Epithelial cell of esophagus (primary cell): ENCODE results near the gene VPS18.

Experiments used
- DNase-seq: peaks from one replicate; pipeline ENCODE4 v3.0.0; 2010; ENCODE audit warnings: low read depth
- H3K4me3 ChIP-seq: 2 replicates; pipeline ENCODE4 v1.5.1; 2011; ENCODE audit warnings: mild to moderate bottlenecking, low read length, control low read depth
- TF ChIP-seq, protein P1 (sequence below): IDR thresholded peaks from 2 replicates; pipeline ENCODE4 v1.5.1; 2011; ENCODE audit warnings: low read depth, mild to moderate bottlenecking, low read length, control low read depth, inconsistent platforms; ENCODE audit not compliant: insufficient read depth; ENCODE audit errors: missing control alignments

Gene VPS18

DNA sequence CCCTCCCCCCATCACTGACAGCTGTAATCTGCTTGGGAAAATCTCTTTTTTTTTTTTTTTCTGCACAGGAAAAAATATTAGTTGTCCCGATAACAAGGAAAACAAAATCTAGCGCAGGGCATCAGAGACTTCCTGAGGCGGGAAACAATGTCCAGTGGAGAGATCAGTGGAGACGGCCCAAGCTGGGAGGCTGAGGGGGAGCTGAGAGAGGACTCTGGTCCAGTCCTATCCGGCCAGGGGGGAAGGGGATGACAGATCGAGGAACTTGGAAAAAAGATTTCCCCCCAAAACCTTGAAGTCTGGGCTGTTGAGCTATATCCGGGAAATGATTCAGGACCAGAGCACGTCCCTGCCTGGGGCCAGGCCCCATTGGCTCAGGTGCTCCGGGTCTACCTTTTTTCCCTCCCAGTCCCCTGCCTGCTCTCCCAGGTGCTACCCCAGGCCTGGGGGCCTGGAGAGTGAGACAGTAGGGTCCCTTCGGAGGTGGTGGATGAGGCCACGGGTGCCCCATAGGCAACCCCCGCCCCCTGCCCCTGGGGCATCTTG lies 20.9 kb downstream of the VPS18 start:
- TF ChIP-seq, protein P1, sequence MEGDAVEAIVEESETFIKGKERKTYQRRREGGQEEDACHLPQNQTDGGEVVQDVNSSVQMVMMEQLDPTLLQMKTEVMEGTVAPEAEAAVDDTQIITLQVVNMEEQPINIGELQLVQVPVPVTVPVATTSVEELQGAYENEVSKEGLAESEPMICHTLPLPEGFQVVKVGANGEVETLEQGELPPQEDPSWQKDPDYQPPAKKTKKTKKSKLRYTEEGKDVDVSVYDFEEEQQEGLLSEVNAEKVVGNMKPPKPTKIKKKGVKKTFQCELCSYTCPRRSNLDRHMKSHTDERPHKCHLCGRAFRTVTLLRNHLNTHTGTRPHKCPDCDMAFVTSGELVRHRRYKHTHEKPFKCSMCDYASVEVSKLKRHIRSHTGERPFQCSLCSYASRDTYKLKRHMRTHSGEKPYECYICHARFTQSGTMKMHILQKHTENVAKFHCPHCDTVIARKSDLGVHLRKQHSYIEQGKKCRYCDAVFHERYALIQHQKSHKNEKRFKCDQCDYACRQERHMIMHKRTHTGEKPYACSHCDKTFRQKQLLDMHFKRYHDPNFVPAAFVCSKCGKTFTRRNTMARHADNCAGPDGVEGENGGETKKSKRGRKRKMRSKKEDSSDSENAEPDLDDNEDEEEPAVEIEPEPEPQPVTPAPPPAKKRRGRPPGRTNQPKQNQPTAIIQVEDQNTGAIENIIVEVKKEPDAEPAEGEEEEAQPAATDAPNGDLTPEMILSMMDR: no peak
- no peak for DNase-seq
- H3K4me3 ChIP-seq: no peak overlapping the region

DNA sequence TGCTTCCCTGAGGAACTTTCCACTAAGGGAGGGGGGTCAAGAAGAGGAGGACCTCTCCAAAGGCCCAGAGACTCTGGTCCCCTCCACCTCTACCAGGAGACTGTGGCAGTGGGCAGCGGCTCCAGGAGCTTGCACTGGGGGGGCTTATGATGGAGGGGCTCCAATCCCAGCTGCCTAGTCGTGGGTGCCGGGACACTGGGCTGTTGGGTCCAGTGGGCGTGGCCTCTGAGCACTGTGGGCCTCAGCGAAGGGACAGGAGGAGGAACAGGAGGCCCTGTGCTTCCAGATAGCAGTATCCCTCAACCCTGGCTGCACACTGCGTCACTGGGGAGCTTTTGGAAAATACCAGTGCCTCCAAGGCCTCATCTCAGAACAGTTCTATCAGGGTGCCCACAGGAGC lies 21.4 kb downstream of the VPS18 start:
- no peak overlapping the region for H3K4me3 ChIP-seq
- DNase-seq: no peak
- TF ChIP-seq, protein P1: no peak

DNA sequence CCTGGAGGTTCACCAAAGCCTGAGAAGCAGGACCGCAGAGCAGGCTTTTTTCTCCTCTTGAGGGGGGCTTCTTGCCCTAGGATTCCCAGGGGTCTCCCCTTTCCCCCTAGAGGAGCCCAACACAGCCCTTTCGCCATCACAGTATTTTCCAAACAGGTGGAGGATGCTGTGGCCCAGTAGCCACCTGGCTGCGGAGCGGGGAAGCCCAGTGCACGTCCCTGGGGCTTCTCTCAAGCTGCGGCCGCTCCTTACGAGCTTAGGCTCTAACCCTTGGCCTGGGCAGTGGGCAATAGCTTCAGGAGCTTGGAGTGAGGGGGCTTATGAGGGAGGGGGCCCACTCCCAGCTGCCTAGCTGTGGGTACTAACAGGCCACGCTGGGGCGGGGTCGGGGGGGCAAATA lies 23.3 kb downstream of the VPS18 start:
- TF ChIP-seq, protein P1: no peak
- no peak overlapping the region for H3K4me3 ChIP-seq
- no peak for DNase-seq

DNA sequence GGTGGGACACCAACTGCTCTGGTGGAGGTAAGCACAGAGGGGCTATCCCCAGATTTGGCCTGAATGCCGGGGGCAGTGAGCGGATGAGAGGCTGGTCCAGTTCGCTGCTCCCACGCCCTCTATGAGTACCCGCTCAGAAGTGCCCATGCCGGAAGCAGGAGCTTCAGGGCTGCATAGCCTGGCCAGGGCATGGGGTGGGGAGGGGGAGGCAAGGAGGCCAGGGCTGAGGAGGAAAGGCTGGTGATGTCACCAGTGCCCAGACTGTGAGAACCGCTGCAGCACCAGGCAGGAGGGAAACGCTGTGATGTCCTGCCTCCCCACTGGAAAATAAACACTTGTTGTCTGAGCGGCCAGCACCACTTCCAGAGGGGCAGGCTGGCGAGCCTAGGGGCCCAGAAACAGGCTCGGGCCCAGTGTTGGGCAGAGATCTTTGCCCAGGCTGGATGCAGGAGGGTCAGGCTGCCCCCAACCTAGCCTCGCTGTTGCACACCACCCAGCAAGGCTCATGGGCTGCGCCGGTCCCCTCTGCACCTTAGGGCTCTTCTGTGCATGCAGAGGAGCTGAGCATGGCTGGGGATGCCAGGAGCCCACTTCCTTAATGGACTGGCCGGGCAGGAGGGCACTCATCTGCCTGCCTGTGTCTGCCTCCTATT lies 24.0 kb downstream of the VPS18 start:
- no peak for DNase-seq
- TF ChIP-seq, protein P1: no peak
- no peak overlapping the region for H3K4me3 ChIP-seq

DNA sequence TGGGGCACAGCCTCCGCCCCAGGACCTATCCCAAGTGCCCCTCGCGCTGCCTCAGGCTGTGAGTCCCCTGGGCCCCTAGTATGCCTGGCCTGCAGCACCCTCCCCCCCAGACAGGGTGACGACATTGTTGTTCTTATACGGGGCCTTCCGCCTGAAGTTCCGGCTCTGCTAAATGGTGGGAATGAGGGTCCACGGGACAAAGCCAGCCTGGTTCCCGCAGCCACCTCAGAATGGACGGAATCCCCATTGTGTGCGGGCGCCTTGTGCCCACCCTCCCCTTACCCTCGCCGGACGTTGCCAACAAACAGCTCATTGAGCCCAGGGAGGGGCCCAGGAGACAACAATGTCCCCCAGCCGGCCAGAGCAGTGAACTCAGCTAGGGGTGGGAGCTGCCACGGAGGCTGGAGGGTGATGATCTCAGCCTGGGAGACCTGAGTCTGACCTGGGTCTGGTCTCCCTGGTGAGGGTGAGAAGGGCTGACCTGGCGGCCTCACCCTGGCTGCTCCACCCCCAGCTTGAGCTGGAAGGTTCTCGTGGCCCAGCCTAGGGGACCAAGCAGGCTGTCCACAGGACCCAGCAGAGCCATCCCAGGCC lies 24.6 kb downstream of the VPS18 start:
- TF ChIP-seq, protein P1: no peak
- no peak overlapping the region for H3K4me3 ChIP-seq
- DNase-seq: no peak

DNA sequence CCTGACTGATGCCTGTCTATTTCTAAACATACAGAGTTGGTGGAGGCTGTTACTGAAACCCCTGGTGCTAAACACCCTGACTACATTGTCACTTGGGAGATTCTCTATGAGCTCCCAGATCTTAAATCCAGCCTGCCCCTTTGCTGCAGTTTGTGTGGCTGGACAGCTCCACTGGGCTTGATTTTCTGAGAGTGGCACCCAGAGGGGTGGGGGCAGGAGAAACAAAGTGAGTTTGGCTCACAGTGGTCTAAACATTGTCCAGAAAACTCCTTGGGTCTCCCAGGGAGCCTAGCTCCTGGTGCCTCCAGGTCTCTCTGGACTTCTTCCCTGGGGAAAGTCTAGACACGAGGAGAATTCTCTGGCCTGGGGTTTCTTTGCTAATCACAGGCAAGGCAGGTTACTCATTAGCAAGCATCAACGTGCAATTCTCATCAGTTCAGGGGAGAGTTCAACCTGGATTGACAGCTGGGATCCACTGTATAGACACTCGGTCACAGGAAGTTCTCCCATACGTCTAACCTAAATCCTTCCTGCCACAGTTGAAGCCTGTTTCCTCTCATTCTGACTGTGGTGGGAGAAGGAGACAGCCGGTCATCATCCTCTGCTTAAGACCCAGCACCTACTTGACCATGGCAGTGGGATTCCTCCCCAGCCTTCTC lies 27.8 kb downstream of the VPS18 start:
- peak; percentile 69 for DNase-seq
- TF ChIP-seq, protein P1: no peak
- H3K4me3 ChIP-seq: no peak overlapping the region
